Liver (tissue), 9 donors: Measurements from ENCODE around the gene DDO. TPM values are rescaled to one million over a fixed set of nuclear protein-coding genes. Genes with fewer than 3 reads are reported as not detected.

Source experiments
- DNase-seq: peaks from one replicate; pipeline ENCODE4 v3.0.0-alpha.2; 2017; ENCODE audit warnings: low spot score
- H3K27ac ChIP-seq, 2 donors: one replicate each; pipeline ENCODE4 v1.7.0; 2013; ENCODE audit warnings: inconsistent platforms in 2 of 2, low read length in 2 of 2, control low read depth in 1 of 2, low read depth in 1 of 2, mild to moderate bottlenecking in 1 of 2
- H3K27me3 ChIP-seq, 4 donors: one replicate each; pipeline versions ENCODE4 v1.6.1 to v1.7.0; 2013; ENCODE audit warnings: low read length in 3 of 4, inconsistent platforms in 1 of 4, mild to moderate bottlenecking in 1 of 4, moderate library complexity in 1 of 4; ENCODE audit not compliant: control insufficient read depth in 4 of 4, insufficient read depth in 4 of 4
- H3K36me3 ChIP-seq, 4 donors: one replicate each; pipeline versions ENCODE4 v1.6.1 to v1.7.0; 2013; ENCODE audit warnings: low read length in 3 of 4, mild to moderate bottlenecking in 3 of 4, low read depth in 1 of 4, moderate library complexity in 1 of 4; ENCODE audit not compliant: control insufficient read depth in 4 of 4, insufficient read depth in 3 of 4
- H3K4me1 ChIP-seq, 4 donors: one replicate each; pipeline versions ENCODE4 v1.6.1 to v1.7.0; 2013; ENCODE audit warnings: low read length in 3 of 4, mild to moderate bottlenecking in 3 of 4, moderate library complexity in 1 of 4; ENCODE audit not compliant: control insufficient read depth in 4 of 4, insufficient read depth in 4 of 4
- H3K4me3 ChIP-seq, 3 donors: one replicate each; pipeline versions ENCODE4 v1.6.1 to v1.7.0; 2013; ENCODE audit warnings: low read length in 3 of 3, control low read depth in 1 of 3, low read depth in 1 of 3, mild to moderate bottlenecking in 1 of 3
- H3K9ac ChIP-seq, 2 donors: one replicate each; pipeline ENCODE4 v1.7.0; 2013; ENCODE audit warnings: low read length in 2 of 2, mild to moderate bottlenecking in 2 of 2, moderate library complexity in 2 of 2, control low read depth in 1 of 2, low read depth in 1 of 2
- H3K9me3 ChIP-seq, 4 donors: one replicate each; pipeline versions ENCODE4 v1.6.1 to v1.7.0; 2013; ENCODE audit warnings: low read length in 3 of 4; ENCODE audit not compliant: control insufficient read depth in 4 of 4
- ATF3 ChIP-seq: IDR thresholded peaks from 2 replicates; pipeline ENCODE4 v1.6.1; 2016; ENCODE audit warnings: antibody characterized with exemption
- EGR1 ChIP-seq, 2 donors: IDR thresholded peaks; 2 replicates each; pipeline ENCODE4 v1.6.1; 2016 to 2018; ENCODE audit warnings: antibody characterized with exemption in 2 of 2, low read depth in 2 of 2
- FOXA1 ChIP-seq: IDR thresholded peaks from 2 replicates; pipeline ENCODE4 v1.6.1; 2016; ENCODE audit warnings: antibody characterized with exemption
- FOXA2 ChIP-seq: IDR thresholded peaks from 2 replicates; pipeline ENCODE4 v1.6.1; 2016; ENCODE audit warnings: antibody characterized with exemption
- GABPA ChIP-seq, 2 donors: IDR thresholded peaks in 1 of 2; conservative IDR thresholded peaks in 1 of 2; 2 replicates each; pipeline ENCODE4 v1.6.1; 2016; ENCODE audit warnings: antibody characterized with exemption in 2 of 2, mild to moderate bottlenecking in 1 of 2, moderate library complexity in 1 of 2
- HNF4A ChIP-seq, 2 donors: conservative IDR thresholded peaks; 2 replicates each; pipeline ENCODE4 v1.6.1; 2016; ENCODE audit warnings: antibody characterized with exemption in 2 of 2, mild to moderate bottlenecking in 2 of 2
- HNF4G ChIP-seq: IDR thresholded peaks from 2 replicates; pipeline ENCODE4 v1.6.1; 2016; ENCODE audit warnings: antibody characterized with exemption
- JUND ChIP-seq, 2 donors: IDR thresholded peaks; 2 replicates each; pipeline ENCODE4 v1.6.1; 2016; ENCODE audit warnings: antibody characterized with exemption in 2 of 2
- MAX ChIP-seq: IDR thresholded peaks from 2 replicates; pipeline ENCODE4 v1.6.1; 2016; ENCODE audit warnings: antibody characterized with exemption
- NR2F2 ChIP-seq: IDR thresholded peaks from 2 replicates; pipeline ENCODE4 v1.6.1; 2016; ENCODE audit warnings: antibody characterized with exemption
- RAD21 ChIP-seq, 2 donors: IDR thresholded peaks; 2 replicates each; pipeline ENCODE4 v1.6.1; 2016; ENCODE audit warnings: antibody characterized with exemption in 2 of 2, mild to moderate bottlenecking in 2 of 2
- RXRA ChIP-seq, 2 donors: IDR thresholded peaks; 2 replicates each; pipeline ENCODE4 v1.6.1; 2017 to 2018; ENCODE audit warnings: antibody characterized with exemption in 2 of 2, mild to moderate bottlenecking in 1 of 2
- SP1 ChIP-seq: IDR thresholded peaks from 2 replicates; pipeline ENCODE4 v1.6.1; 2018; ENCODE audit warnings: antibody characterized with exemption, mild to moderate bottlenecking
- YY1 ChIP-seq: IDR thresholded peaks from 2 replicates; pipeline ENCODE4 v1.6.1; 2016; ENCODE audit warnings: antibody characterized with exemption, mild to moderate bottlenecking
- ZBTB33 ChIP-seq: IDR thresholded peaks from 2 replicates; pipeline ENCODE4 v1.6.1; 2016; ENCODE audit warnings: antibody characterized with exemption
- WGBS: extraction: QIAGEN DNeasy Blood & Tissue Kit; methylation state at CpG from one replicate; pipeline ENCODE4 v1.1.7; 2013; 5-methylcytosine and 5-hydroxymethylcytosine counted together
- polyA plus RNA-seq, 2 donors: library from polyadenylated mRNA; stranded (reverse) in 1 of 2; unstranded in 1 of 2; fragments of 200-250 nt in 1 of 2; fragments of >200 nt in 1 of 2; fragmentation: Nextera tagmentation in 1 of 2; extraction: Ambion mirVana in 1 of 2; gene quantifications; one replicate each; pipeline versions ENCODE4 v1.2.1 to v1.2.3, GENCODE V29; 2013 to 2015
- total RNA-seq, 2 donors: library from RNA; depleted of rRNA; stranded (reverse); fragments of >200 nt; gene quantifications; one replicate each; pipeline ENCODE4 v1.2.3, GENCODE V29; 2014
- TF ChIP-seq, protein P1 (sequence below): fragments of 150-350 bp; IDR thresholded peaks from 2 replicates; pipeline ENCODE4 v1.5.1; 2017; ENCODE audit warnings: improper control_type of control experiment, low read depth, low read length; ENCODE audit not compliant: missing input control
- donor health status: healthy.
- donor health status: healthy.
- donor health status: healthy.
- donor health status: healthy.
- donor health status: healthy.

The DDO gene
- total and polyA plus RNA-seq, 4 donors: 4.9 to 11.1 (median 7.0) TPM

DNA sequence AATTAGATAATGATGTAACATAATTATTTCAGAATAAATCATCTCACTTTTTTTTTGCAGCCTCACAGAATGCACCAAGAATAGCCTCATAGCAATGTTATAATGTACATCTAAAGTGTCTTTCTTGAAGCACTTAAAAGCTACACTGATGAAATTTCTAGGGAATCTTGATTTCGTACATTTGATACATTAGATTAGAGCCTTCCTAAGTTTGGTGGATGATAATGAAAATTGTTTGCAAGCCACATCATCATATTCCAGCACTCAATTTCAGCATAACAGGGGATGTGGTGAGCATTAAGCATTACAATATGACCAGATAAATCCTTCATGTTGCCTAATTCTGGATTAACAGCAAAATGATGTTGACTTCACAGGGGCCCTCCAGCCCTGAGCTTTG, 47.5 kb downstream of the DDO start:
- no peaks in the 10 kb centered on the region for H3K9me3 ChIP-seq
- no peaks in the 10 kb centered on the region for H3K36me3 ChIP-seq
- no peak overlapping the region for H3K4me3 ChIP-seq
- H3K9ac ChIP-seq: no peak overlapping the region
- no peak overlapping the region for H3K27ac ChIP-seq
- no peaks in the 10 kb centered on the region for H3K27me3 ChIP-seq
- DNase-seq: no peak
- TF ChIP-seq MAX: no peak
- TF ChIP-seq SP1: no peak
- TF ChIP-seq GABPA (IDR thresholded peaks at IDR 0.05 in 1 of 2, conservative IDR thresholded peaks at IDR 0.05 in 1 of 2): no peak
- TF ChIP-seq ZBTB33: no peak
- TF ChIP-seq, protein P1, sequence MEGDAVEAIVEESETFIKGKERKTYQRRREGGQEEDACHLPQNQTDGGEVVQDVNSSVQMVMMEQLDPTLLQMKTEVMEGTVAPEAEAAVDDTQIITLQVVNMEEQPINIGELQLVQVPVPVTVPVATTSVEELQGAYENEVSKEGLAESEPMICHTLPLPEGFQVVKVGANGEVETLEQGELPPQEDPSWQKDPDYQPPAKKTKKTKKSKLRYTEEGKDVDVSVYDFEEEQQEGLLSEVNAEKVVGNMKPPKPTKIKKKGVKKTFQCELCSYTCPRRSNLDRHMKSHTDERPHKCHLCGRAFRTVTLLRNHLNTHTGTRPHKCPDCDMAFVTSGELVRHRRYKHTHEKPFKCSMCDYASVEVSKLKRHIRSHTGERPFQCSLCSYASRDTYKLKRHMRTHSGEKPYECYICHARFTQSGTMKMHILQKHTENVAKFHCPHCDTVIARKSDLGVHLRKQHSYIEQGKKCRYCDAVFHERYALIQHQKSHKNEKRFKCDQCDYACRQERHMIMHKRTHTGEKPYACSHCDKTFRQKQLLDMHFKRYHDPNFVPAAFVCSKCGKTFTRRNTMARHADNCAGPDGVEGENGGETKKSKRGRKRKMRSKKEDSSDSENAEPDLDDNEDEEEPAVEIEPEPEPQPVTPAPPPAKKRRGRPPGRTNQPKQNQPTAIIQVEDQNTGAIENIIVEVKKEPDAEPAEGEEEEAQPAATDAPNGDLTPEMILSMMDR: no peak
- no peak for TF ChIP-seq FOXA2
- TF ChIP-seq NR2F2: no peak
- TF ChIP-seq HNF4A (conservative IDR thresholded peaks at IDR 0.05): no peak
- TF ChIP-seq RAD21 (IDR thresholded peaks at IDR 0.05): no peak
- no peak for TF ChIP-seq HNF4G
- no peak for TF ChIP-seq FOXA1
- TF ChIP-seq RXRA (IDR thresholded peaks at IDR 0.05): no peak
- TF ChIP-seq JUND (IDR thresholded peaks at IDR 0.05): no peak
- TF ChIP-seq ATF3: no peak
- TF ChIP-seq YY1: no peak
- no peak for TF ChIP-seq EGR1 (IDR thresholded peaks at IDR 0.05; ENCODE audit: low read depth in 2 of 2)
- no peaks in the 10 kb centered on the region for H3K4me1 ChIP-seq
- WGBS: 94% methylated on average over 1 of the region's 1 CpG

DNA sequence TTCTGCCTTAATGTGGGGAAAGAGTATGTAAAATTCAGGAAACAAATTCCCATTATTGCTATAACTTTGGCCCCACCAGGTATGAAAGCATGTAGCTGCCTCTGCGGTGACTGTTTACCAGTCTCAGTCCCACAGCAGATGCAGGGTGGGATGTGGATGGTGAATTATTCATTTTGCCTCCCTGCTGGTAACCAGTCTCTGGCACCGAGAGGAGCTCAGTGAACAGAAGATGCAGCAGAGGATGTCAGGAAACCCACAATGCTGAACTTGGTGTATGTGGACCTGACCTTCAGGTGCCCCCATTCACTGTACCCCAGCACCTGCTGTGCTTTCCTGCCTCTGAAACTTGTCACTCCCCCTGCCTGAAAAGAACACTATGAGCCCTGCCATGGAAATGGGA, 48.4 kb downstream of the DDO start:
- Histone ChIP-seq H3K27ac (no peak overlapping the region), H3K9ac (no peak overlapping the region), H3K4me3 (no peak overlapping the region), H3K27me3 (no peaks in the 10 kb centered on the region), H3K36me3 (no peaks in the 10 kb centered on the region), H3K4me1 (no peaks in the 10 kb centered on the region), H3K9me3 (no peaks in the 10 kb centered on the region)
- DNase-seq: no peak
- no peak for TF ChIP-seq ZBTB33
- WGBS: 88% methylated on average over 2 of the region's 2 CpGs
